ENCODE measurements around the gene TSPAN11.

Gene TSPAN11

DNA sequence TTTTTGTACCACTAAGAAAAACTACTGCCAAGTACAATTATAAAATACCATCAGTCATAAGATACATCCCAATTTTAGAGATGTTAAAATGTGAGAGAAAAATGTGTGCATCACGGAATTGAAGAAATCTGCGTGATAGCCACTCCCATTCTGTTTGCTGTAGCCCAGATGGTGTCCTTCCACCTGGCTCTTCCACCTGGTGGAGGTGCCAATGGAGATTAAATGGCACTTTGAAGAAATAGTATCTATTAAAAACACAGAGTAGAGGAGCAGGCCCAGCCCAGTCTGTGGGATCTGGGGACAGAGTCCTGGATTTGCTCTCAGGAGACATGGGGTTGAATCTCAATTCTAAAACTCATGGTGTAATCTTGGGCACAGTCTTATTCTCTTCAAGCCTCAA is 35.5 kb downstream of the TSPAN11 start:
- DNase-seq: no peak

DNA sequence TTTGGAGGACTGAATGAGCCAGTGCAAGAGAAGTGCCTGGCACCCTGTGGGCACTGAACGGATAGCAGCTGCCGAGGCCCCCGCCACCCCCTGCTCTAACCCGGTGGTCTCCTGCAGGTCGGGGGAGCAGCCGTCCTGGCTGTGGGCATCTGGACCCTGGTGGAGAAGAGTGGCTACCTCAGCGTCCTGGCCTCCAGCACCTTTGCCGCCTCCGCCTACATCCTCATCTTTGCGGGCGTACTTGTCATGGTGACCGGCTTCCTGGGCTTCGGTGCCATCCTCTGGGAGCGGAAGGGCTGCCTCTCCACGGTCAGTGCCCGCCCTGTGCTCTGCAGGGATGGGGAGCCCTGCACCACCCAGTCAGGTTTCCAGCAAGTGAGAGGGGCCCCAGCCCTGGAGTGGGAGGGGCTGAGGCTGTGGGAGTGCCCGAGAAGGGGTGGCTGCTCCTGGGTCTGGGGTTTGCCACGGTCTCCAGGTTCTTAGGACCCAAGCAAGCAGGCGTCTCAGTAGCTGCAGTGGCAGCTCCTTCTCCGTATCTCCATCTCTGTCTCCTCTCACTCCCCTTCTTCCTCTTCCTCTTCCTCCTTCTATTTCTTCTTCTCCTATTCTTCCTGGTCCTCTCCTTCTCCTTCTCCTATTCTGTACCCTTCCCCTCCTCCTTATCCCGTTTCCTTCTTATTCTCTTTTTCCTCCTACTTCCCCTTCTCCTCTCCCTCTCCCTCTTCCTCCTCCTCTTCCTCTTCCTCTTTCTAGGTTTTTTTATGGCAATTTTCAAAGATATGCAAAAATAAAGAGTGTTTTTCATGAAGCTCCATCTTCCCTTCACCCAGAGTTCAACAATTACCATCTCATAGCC is 37.4 kb downstream of the TSPAN11 start:
- DNase-seq: no peak

DNA sequence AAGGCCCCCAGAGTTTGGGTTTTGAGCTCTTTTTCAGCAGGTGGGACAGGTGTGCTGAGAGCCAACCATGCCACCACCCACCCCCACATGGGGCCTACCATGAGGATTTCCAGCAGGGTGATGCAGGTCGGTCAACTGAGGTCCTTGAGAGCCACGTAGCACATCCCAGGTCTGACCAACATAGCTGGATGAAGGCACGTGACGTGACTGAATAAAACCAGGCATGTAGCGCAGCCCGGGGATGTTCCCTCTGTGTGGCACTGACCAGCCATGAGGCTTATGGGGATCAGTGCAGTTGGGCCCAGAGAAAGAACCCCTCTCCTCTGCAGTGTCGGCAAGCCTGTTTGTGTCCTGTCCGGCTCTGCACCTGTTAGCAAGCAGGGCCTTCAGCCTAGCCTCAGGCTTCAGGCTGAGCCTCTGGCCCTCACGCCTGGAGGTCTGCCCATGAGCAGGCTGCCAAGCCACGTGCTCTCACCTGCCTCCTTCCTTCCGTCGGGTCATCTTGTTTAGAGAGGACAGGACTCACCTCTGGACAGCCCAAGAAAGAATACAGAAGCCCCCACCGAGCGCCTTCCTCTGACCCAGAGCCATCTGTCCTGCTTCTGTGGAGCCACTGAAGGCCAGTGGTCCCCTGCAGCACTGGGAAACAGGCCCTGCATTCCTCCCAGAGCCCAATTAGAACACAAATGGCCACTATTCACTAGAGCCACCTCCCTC is 38.5 kb downstream of the TSPAN11 start:
- DNase-seq: no peak

DNA sequence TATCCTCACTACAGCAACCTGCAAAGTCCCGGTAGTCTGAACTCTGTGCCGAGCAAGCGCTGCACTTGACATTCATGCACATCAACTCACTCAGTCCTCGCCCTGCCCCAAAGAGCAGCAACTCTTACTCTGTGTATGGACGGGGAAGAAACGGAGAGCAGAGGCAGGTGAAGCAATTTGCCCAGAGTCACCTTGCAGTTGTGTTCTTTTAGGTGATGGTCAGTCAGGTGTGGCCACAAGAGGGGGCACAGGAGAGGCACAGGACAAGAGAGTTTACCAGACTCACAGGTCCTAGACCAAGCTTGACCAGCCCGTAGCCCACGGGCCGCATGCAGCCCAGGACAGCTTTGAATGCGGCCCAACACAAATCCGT is 39.1 kb downstream of the TSPAN11 start:
- no peak for DNase-seq

DNA sequence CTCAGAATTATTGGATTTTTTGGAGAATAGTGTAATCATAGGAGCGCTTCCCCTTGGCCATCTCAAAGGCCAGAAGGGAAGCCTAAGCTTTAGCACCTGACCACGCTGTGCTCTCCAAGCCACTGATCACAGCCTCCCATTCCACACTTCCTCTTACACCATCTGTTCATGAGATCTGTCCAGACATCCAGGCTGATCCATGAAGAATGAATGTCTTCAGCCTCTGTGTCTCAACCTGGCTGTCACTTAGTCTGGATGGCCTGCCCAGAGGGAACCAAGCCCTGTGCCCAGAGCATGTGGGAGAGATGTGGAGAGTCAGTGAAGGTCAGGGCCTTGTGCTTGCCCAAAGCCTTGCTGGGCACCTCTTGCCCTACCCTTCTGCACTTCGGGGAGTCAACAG is 40.5 kb downstream of the TSPAN11 start:
- no peak for DNase-seq

DNA sequence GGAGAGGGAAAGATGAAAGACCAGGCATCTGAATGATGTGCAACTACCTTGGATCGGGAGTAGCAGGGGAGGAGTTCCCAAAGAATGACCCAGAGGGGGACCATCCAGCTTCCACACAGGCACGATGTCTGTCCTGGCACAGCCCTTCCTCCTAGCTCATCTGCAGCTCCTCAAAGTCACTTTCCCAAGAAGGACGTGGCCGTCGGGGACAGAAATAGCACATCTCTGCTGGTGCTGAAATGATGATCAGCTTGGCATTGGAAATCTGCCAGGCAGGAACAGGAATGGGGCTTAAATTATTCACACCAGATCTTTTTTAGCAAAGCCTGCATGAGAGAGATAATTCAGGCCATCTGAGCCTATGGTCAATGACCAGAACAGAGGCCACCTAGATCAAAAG is 41.7 kb downstream of the TSPAN11 start:
- DNase-seq: no peak

DNA sequence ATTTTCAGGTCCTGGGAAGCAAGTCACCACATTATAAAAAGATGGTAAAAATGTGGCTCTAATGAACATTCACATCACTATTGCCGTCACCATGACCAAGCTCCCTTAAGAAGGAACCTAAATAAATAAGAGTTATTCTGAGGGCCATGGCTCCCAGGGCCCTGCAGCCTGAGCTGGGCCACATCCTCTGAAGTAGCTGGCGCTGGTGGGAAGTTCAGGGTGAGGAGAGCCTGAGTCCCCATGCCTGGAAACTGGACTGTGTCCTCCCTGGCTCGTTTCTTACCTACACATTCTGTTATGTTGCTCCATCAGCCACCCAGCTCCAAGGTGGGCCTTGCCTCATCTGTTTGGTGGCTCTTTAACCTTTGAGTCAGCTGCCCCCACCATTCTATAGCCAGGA is 42.5 kb downstream of the TSPAN11 start:
- no peak for DNase-seq

DNA sequence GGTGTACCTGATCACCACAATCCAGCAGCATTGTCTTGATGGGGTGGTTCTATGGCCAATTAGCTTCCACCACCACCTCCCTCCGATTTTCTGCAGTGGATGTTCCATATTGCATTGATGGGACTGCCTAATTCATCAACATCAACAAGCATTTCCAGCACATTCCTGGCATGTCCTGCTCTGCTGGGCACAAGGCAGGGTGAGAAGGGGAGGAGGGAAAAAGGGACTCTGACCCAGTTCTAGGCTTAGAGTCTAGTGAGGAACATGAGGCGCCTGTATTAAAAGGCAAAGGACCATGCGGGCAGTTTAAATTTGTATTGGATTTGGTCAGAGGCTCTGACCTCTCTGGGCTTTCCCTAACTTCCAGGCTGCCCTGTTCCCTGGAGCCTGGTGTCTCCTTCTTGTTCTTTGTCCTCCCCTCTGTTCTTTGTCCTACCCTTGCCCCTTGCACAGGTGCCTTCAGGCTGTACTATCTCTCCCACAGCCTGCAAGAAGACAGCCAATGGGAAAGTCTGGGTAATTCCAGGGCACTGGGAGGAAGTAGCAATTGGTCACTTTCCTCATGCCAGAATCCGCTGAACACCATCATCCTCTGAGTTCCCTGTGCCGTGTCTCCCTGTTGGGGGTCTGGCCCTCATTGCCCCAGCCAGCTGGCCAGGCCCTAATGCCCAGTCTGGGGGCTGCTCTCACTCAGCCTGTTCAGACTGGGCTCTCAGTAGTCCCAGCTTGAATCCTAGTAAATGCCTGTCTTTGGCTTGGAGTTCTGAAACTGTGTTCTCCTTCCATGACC is 43.3 kb downstream of the TSPAN11 start:
- DNase-seq: no peak

DNA sequence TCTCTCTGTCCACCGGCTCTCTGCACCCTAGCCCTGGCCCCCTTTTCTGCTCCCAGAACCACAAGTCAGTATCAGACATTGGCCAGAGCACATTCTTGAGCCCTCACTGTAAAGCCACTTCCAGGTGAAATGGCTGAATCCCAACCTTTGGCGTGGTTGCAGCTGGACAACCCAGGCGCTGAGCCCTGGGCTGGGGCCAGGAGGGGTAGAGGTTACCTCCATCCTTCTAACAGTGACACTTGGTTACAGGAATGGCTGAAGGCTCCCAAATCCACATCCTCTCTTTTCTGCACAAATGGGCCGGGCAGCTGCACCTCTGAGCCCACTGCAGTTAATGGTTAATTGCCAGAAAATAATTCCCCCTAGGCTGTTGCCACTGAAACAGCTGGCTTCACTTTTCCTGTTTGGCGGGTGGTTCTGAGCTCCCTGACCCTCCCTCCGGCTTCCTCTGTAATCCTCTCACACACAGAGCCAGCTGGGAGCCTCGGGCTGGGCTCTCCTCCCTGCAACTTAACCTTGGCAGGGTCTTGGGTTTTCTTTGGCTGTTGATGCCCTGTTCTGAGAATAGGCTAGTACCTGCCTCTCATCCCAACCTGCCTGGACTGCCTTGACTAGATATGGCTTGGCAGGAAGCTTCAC is 44.1 kb downstream of the TSPAN11 start:
- DNase-seq: no peak

DNA sequence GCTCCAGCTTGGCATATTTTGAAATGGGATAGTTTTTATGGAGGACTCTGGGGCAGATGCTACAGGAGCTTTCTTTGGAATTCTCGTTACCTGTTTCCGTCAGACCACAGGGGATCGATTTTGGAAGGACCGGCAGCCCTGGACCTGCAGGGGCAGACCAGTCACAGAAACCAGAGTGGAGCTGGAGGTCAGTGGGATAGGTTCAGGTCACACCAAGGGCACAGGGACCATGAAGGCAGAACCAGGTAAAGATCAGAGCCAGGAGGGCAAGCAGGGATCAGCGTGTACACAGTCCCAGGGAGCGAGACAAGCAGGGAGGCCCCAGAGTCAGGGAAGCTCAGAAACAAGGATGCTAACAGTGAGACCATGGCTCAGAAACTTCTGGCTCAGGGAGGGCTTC is 45.5 kb downstream of the TSPAN11 start:
- DNase-seq: no peak

DNA sequence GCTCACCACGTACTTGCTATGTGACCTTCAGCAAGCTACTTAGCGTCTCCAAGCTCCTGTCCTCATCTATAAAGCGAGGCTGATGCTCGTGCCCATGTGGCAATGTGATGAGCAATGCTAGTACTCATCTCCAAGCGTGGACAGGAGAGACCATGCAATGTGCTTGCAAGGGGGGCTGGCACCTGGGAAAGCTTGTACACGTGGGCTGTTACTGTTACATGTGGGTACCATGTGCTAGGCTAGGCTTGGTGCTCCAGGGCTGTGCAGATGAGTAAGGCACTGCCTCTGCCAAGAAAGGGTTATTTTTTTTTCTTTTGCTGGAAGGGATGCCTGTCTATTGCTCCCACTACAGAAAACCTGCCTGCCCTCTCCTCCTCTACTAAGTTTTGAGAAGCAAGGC is 46.6 kb downstream of the TSPAN11 start:
- DNase-seq: no peak

DNA sequence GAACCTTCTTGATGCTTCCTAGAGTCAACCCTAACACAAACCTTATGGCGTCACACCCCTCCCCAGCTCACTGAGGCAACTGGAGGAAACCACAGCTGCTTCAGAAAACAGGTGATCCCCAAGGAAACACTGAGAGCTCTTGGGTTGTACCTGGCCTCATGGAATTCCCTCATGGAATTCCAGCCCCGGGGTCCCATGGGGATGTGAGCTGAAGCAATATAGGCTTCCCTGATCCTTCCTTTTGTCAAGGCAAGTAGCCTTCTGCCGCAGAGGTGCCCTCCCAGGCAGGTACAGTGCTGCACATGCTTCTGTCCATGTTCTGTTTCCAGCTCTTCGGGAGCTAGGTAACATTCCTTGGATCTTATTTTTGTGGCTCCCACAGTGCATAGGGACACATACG is 47.3 kb downstream of the TSPAN11 start:
- DNase-seq: no peak

DNA sequence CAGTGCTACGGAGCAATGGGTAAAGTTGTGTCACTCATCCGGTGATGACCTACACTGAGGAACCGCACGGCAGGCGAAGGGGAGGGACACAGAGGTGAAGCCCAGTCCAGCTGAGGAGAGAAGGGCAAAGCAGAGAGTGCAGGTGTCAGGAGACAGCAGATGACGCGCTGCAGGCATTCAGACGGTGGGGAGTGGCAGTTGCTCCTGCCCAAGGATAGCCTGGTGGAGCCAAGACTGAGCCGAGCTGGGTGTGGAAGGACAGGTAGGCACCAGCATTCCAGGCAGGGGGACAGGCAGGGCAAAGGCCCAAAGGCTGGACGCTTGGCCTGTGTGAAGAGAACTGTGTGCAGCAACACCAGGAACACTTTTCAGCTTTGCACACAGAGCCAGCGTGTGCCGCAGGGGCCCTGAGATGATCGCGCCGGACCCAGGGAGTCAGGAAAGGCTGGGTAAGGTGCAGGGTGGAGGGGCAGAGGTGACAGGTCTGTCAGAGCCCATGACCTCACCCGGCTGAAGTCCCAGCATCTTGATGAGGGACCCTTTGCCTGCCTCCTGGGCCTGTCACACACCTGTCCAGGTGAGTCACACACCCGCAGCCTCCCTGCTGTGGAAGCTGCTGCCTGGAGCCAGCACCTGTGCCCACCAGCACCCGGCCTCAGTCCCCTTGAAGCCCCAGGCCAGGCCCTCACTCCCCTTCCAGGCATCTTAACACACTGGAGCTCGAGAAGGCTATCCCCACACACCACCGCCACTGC is 48.4 kb downstream of the TSPAN11 start:
- DNase-seq: no peak

DNA sequence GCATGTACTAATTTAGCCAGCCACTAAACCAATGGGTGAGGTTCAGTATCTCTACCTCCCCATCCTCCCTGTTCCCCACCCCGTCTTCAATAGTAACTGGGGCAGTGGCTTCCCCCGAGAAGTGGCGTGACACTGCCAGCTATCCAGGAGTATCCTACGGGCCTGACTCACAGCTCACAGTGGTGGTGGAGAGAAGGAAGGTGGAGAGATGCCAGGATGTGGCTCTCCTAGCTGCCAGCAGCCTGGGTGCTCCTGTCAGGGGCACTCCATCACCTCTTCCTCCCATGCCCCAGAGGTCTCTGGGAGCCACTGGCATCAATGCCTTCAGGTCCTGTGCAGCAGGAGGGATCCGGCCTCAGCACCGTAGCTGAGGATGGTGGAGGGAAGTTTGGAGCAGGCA is 49.0 kb downstream of the TSPAN11 start:
- no peak for DNase-seq

DNA sequence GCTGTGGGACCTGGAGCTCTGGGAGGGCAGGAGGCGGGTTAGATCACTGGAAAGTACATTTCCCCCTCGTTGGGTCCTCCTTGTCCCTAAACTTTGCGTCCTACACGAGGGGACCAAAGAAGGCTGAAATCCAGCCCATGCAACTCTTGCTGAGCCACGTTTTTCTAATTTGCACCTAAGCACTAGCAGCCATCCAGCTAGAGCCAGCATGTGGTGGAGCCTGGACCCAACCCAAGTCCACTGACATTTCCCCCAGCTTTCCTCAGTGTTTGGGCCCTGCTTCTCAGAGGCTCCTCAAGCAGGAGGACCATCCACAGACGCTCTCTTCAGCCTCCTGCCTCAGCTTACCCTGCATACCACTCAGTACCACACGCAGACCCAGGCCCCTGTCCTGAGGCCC is 49.7 kb downstream of the TSPAN11 start:
- no peak for DNase-seq

DNA sequence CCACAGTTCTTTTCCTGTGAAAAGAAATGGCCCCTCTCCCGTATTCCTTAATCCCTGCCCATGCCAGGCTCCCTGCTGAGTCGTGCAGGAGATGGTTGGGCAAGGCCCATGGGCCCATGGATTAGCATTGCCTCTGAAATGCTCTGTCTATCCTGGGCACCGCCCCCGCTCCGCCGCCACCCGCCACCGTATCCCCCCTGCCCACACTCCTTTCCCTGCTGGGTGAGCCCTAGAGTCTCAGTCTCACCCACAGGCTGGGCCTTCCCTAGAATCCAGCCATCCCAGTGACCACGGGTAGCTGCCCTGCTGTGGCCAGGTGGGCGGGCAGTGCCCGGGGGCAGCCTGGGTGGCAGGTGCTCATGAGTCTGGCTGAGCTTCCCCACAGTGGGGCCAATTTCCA is 50.6 kb downstream of the TSPAN11 start:
- DNase-seq: no peak

DNA sequence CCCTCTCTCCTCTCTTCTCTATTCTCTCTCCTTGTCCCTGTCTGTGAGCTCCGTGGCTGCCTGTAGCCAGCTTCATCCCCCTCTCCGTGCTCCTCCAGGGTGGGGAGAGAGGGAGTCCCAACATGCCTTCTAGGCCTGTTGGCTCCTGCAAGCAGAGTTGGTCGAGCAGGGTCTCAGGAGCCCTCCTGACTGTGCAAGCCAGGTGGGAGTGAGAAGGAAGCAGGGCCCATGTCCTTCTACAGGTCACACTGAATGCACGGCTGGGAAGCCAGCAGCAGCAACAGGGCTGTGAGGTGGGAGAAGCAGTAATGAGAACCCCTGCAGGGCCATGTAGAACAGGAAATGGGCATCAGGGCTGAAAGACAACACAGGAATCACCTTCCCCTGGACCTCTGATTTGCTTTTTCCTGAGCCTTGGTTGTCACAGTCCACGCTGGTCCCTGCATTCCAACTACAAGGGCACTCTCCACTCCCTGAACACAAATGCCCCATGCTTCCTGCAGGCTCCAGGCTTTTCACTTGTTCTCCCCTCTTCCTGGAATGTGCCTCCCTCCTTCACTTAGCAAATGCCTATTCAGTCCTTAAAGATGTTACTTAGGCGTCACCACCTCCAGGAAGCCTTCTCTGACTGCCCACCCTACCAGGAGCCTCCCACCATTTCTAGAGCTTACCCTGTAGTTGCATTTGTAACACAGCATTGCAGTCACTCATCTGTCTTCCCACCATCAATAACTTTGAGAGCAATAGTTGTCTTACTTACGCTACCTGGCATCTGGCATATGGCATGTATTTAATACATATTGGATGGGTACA is 51.2 kb downstream of the TSPAN11 start:
- no peak for DNase-seq

DNA sequence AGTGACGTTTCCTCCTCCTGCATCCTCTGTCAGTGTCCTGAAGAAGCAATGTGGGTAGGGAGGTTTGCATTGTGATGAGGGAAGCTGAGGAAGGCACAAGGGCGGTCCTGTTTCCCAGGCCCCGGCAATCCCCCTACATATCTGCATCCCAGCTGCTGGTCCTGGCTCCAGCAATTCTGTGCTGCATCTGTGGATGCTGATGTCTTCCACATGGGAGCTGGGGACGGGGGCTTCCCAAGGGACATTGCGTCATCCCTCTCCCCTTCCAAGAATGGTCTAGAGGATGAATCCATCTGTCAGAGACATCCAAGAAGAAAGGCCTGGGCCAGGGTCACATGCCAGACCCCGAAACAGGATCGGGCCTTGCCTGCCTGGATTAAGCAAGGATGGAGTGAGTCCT is 52.1 kb downstream of the TSPAN11 start:
- no peak for DNase-seq

DNA sequence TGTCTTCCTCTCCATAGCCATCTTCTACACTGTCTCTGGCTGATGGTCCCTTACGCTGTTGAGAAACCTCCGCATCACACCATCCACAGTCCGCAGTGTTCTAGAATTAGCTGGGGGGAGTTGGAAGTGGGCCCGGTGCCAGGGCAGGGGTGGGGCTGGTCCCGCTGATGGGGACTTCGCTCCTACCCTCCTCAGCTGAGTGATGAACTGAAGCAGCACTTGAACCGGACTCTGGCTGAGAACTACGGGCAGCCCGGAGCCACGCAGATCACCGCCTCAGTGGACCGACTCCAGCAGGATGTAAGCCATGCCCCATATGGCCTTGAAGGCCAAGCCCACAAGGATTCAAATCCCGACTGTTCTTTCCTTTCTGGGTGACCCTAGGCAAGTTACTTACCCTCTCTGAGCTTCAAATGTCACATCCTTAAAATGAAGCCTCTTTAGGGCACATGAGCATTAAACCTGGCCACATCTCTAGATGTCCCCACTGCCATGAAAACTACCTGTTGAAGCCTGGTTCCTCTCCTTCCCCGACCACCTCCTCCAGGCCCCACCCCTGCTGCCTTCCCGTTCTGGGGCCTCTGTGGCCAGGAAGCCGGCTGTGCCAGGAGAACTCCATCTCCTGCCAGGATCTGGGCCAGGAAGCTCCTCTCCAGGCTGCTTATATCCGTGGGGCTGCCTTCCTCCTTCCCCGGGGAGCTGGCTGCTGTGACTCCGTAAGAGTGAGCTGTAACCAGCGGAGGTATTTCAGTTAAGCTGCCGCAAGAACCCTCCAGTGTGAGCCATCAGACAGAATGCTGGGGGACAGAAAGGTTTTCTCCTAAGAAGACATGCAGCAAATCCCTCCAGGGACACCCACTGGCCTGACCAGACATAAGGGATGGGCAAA is 53.1 kb downstream of the TSPAN11 start:
- DNase-seq: no peak

DNA sequence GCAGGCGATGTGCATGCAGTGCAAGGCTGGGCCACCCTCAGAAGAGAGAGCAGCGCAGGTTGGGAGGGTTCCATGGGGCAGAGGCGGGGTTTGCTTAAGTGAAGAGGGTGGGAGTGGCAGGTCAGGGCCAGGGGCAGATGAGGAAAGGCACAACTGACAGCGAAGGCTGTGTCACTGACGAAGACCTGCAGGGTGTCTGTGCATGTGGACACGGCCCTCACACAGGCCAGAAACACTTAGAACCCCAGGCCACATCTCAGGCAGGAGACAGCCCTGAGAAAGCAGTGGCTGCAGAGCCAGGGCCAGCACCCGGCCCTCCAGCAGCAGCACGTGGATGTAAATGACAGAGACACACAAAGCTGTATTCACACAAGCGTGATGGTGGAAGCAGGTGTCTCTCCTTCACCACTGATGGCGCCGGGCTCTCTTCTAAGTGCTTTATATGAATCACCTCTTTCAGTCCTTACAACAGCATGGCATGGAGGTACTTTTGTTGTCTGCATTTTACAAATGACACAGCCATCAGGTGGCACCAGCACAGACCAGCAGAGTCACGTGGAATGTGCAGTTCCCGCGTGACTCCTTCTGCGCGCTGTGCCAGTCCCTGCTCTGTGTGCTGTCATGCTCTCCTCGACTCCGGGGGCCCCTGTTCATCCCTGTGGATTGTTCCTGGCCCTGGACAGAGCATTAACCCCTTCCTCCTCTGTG is 54.6 kb downstream of the TSPAN11 start:
- no peak for DNase-seq
